Left ventricle myocardium superior (tissue), 1 donor: Measurements from ENCODE around the gene WNT16. TPM values are rescaled to one million over a fixed set of nuclear protein-coding genes. Genes with fewer than 3 reads are reported as not detected.
"Not testable (repeated sequence)": the region's sequence is repeated elsewhere in the genome, so short reads cannot be mapped to it uniquely, and the experiment has no call there.

Source experiments
- ATAC-seq: fragments of 200-7000 bp; cut with Tn5 transposase; one replicate; pipeline ENCODE4 v1.9.1; 2020; ENCODE audit warnings: mild to moderate bottlenecking, moderate library complexity
- DNase-seq: peaks from one replicate; pipeline ENCODE4 v3.0.0-alpha.2; 2020
- intact Hi-C: fragments of 100-400 bp; cut with micrococcal nuclease; formaldehyde crosslinking; loops from one replicate; pipeline ENCODE4 v1.11.0; 2022
- total RNA-seq: library from RNA; stranded (reverse); fragmentation: NEBNext Ultra II Directional; extraction: Animal tissue kit (Norgen Biotek cat#: 25700); gene quantifications from one replicate; pipeline ENCODE4 v1.2.1, GENCODE V29; 2021
- donor health status: DM: no; HTN: yes; CAD: no; lungs with severe emphysema.

Gene WNT16
- total RNA-seq, 1 donor from 2014 or later: not detected

DNA sequence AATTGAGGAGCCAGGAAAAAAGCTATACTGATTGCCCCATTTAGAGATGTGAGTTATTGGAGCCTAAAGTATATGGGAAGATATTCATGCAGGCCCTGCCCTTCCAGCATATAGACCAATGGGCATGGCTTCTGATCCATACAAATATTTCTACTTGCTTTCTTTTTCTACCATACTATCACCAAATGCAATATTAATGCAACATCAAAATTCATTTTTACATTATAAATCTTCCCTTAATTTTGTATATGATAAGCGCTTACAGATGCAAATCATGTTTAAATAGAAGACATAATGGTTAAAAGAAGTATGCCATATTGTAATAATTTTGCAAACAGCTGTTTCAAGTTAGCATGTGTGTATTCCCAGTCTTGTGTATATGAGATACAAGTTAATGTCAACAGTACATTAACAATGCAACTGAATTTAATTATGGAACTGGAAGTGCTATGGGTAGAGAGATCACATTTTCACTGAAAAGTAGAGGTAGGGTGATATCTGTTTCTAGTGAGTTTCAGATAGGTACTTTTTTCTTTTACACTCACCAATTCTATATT, 24.6 kb upstream of the WNT16 start:
- intact Hi-C loops: no loop called here
- no peak for DNase-seq
- no peak for ATAC-seq

DNA sequence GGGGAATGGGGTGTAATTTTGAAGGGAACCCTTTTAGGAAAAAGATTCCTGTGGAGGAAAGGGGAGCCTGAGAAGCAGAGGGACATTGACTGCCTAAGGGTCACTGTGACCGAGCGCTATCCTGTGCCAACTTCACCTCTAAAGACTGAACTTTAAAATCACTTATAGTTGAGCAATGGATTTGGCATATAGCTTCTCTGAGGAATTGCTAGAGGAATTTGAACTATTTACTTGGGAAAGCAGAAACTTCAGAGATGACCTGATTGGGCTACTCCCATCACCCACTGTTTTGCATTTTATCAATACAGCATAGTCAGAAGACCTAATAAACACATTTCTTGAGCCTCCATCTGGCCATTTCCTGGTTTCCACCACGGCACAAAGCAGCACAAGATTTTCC, 23.7 kb upstream of the WNT16 start:
- ATAC-seq: no peak
- no peak for DNase-seq
- intact Hi-C loops: no loop called here

DNA sequence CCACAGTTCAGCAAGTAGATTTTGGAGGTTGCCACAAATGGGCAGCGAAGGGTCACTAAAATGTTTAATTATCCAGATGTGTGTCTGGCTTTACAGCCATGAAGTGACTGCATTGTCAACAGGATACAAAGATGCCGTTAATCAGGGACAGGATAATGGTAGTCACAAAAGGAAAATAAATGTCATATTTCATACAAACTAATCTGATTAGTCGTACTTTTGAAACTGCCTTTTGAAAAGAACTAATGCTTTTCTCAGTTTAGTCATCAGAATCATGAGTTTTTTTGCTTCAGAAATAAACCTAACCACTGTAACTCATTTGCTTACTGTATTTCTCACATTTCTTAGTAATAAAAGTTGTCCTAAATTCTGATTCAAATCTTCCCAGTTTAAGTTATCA, 22.2 kb upstream of the WNT16 start:
- no peak for ATAC-seq
- intact Hi-C loops: no loop called here
- no peak for DNase-seq

DNA sequence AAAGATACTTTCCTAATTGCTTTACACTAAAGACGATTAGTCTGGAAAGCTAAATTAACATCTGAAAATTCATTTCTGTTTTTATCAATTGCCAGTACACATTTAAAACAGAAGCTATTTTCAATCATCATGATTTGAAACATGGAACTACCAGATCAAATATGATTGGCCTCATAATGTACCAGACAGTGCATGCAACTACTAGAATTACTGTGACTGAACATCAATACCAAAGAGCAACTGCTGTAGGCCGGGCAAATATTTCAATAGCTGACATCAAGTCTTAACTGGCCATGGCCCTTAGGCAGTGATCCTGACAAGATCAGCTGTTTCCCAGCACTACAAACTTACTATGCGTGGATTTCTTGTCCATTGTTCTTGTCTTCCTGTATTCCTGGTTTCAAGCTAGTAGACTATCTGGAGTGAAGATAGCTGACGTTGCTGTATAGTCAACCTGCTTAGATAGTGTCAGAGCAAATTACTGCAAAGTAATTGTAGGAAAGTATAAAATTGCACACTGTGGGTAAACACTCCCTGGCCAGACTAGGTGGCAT, 21.7 kb upstream of the WNT16 start:
- no peak for ATAC-seq
- intact Hi-C loops: no loop called here
- no peak for DNase-seq

DNA sequence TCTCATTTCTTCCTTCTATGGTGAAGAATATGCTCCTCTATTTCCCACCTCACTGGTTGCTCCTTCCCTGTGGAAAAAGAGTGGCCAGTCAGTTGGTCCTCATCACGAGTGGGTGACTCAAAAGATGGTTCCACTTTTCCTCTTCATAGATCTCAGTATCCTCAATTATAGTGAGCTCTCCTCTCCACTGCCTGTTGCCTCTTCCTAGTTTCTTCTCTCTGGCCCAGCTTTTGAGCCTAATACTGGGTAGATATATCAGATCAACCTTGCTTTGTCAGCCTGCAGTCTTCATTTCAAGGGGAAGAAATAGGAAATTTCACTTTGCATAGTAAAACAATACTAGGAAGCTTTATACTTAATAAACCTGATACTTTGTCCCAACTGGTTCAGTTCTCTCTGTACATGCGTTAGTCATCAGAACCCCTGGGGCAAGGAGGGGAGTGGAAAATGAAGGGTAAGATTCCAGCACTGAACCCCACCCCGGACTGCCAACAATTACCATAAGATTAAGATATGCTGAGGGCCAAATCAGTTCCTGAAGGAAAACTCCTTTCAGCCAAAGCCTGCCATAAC, 15.5 kb upstream of the WNT16 start:
- intact Hi-C loops: no loop called here
- no peak for DNase-seq
- ATAC-seq: no peak

DNA sequence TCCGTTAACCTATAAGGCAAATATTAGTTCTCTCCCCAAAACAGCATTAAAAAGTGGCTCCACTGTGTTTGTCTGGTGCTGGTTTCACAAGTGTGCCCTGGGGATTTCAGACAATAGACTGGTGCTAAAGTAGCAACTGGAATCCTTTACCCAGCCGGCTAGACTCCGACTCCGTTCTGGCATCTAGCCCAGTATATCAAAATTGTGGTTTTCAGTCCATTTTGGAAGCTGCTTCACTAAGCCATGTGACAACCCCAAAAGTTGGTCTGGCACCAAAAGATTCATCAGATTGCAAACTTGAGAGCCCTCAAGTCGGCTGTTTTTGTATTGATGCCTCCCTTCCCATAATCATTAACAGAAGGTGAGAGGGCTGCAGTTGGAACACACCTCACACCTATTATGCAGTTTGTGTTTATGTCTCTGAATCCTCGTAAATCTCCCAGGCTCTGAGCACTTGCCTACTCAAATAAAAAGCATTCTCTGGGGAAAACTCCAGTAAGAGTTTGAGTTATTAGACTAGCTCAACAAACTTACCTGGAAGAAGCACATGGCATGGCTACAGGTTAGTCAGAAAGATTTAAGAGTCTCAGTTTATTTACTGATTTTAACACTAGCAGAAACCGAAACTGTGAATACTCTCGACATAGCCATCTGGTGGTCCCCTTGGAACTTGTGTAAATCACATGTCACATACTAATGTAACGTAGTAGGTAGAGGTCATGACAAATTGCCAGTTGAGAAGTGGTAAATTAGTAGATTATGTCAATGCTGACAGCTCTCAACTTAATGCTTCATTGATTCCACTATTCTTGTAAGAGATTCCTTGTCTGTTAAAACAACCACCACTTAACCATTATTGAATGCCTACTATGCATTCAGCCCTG, 14.8 kb upstream of the WNT16 start:
- ATAC-seq (no peak), DNase-seq (no peak)
- intact Hi-C loops: no loop called here

DNA sequence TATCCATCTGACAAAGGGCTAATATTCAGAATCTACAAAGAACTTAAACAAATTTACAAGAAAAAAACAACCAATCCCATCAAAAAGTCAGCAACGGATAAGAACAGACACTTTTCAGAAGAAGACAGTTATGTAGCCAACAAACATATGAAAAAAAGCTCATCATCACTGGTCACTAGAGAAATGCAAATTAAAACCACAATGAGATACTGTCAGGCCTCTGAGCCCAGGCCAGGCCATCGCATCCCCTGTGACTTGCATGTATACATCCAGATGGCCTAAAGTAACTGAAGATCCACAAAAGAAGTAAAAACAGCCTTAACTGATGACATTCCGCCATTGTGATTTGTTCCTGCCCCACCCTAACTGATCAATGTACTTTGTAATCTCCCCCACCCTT, 13.6 kb upstream of the WNT16 start:
- DNase-seq: not testable (repeated sequence)

DNA sequence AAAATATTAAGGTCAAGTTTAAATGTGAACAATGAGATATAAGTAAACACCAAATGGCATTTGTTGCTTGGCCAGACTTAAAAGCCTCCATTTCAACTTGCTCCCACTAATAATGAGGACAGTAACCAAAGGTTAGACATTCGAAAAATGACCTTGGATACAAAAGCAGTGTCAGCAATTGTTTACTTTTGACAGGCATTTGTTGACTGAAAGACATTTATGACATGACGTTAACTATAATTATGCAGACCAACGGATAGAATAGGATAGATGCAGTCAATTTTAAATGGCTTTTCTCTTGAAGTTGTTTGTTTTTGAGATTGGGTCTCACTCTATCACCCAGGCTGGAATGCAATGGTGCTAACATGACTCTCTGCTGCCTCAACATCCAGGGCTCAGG, 6.3 kb upstream of the WNT16 start:
- intact Hi-C loops: no loop called here
- no peak for ATAC-seq
- no peak for DNase-seq

More for the DNA sequence above, 13.6 kb upstream of the WNT16 start:
- ATAC-seq, intact Hi-C loops: not testable (repeated sequence)

DNA sequence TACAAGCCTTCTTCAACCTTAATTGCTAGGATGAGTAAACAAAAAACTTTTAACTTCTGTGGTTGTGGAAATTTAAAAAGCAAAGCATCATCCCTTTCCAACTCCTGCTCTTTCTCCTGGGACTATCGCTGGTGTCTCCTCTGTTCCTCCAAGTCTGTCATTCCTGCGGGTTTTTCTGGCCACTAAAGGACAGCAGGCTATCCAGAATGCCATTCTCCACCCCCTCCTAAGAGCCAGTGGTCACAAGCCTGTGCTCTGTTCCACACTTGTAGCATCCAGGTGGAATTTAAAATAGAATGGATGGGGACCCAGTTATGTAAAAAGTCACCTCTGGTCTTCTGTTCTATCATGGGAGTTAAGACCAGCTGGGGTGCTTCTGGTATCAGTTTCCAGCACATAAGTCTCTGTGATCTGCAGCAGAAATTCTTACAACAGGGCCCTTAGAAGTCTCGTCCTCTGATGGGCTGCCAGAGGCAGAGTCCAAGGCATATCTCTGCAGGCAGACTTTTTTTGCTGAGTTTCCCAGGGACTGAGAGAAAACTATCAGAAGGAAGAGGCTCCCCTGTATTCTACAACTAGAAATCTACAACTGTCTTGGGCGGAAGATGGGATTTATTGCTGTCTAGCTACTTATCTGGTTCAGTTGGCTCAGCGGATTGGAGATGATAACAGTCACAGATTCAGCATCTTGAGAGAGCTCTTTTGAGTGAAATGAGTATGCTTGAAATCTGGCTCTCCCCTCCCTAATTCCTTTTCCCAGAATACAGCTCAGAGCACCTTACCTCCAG, 5.1 kb upstream of the WNT16 start:
- intact Hi-C loops: no loop called here

DNA sequence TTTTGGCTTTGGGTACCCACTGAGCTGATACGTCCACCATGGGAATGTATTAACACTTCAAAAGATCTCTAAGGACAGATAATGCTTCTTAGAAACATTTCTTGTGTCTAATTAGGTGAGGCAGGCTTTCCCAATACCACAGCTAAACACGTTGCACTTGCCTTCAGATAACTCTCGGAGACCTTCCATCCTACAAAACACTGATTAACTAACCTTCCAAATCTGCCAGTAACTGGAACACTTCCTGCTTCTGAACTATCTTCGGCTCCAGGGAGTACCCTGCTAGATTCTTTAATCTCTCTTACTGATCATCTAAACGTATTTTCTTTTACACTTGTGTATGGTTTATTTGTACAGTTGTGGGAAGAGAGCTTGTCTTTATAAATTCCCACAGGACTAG, 1.1 kb upstream of the WNT16 start:
- intact Hi-C loops: no loop called here
- DNase-seq (no peak), ATAC-seq (no peak)

More for the DNA sequence above, 5.1 kb upstream of the WNT16 start:
- ATAC-seq (no peak), DNase-seq (no peak)

DNA sequence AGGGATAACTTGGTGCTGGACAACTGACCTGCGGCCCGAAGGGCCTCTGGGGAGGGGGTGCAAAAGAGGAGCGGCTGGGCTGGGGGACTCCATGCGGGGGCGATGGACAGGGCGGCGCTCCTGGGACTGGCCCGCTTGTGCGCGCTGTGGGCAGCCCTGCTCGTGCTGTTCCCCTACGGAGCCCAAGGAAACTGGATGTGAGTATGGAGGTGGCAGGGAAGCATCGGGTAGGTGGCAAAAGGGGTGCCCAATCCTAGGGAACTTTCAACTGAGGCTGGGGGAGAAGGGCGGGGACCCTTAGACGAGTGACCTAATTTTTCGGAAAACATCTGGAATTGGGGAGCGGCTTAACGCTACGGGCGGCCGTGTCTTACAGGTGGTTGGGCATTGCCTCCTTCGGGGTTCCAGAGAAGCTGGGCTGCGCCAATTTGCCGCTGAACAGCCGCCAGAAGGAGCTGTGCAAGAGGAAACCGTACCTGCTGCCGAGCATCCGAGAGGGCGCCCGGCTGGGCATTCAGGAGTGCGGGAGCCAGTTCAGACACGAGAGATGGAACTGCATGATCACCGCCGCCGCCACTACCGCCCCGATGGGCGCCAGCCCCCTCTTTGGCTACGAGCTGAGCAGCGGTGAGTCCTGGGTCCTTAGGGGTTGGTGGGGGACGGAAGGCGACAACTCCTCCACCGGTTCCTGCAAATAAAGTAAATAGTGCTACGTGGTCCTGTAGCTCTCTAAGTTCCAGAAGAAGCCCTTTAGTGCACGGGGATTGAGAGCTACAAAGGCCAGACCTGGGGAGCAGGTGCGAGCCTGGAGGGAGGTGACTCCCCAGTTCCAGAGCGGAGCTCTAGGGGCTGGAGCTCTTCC, 622 bp downstream of the WNT16 start:
- intact Hi-C loops: no loop called here
- no peak for DNase-seq
- peak; percentile 19 for ATAC-seq

DNA sequence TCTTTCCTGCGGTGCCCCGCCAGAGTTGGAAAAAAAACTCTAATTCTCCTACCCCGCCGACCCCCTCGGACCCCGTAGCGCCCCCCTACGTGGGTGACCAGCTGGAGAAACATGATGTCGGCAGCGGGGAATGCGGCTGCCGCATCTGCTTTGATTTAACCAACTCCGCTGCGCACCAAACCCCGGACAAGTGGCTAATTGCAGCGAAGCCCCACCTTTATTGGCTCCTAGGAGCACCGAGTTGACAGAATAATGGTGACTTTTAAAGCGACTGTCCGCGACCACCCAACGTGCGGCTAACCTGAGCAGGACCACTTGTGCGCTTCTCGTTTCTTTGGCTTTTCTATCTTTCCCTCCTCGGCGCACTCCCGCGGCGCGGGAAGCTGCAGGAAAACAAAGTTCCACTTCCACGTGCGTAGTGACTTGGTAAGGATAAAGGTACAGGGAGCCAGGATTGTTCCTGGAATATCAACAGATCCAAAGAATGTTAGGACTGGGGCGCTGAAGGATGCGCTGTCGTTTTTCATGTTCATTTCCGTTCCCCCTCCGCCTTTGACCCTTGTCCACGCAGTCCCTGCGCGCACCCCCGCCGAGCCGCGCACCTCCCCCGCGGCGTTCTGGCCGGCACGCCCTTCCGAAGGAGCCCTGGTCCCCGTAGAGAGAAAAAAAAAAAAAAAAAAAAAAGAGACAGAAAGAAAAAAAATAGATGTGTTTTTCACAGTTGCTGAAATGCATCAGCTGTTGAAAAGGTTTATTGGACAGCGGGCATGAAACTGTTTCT, 1.4 kb downstream of the WNT16 start:
- DNase-seq: no peak

DNA sequence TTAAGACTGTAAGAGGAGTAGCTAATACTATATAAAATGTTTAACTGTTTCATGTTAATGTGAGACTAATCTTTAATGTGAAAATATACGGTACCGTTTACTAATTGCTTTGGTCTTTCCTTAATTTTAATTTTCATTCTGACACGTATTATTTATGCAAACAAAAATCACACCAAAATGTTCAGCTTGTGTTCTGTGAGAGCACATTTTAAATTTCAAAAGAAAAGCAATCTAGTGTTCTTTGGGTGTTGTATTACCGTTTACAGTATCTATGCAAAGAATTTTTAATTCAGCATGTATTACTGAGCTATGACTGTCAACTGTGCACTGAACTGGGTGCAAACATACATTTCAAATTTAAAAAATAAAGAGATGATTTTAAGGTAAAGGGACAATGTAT, 2.2 kb downstream of the WNT16 start:
- ATAC-seq: no peak
- intact Hi-C loops: no loop called here

More for the DNA sequence above, 1.4 kb downstream of the WNT16 start:
- intact Hi-C loops: no loop called here
- no peak for ATAC-seq

DNA sequence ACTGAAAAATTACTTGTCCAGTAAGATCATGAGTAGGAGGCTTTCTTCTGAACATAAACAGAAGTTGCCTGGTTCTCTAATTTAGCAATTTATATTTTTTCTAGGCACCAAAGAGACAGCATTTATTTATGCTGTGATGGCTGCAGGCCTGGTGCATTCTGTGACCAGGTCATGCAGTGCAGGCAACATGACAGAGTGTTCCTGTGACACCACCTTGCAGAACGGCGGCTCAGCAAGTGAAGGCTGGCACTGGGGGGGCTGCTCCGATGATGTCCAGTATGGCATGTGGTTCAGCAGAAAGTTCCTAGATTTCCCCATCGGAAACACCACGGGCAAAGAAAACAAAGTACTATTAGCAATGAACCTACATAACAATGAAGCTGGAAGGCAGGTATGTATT, 2.8 kb downstream of the WNT16 start:
- DNase-seq (no peak), ATAC-seq (no peak)
- intact Hi-C loops: no loop called here

More for the DNA sequence above, 2.2 kb downstream of the WNT16 start:
- no peak for DNase-seq

DNA sequence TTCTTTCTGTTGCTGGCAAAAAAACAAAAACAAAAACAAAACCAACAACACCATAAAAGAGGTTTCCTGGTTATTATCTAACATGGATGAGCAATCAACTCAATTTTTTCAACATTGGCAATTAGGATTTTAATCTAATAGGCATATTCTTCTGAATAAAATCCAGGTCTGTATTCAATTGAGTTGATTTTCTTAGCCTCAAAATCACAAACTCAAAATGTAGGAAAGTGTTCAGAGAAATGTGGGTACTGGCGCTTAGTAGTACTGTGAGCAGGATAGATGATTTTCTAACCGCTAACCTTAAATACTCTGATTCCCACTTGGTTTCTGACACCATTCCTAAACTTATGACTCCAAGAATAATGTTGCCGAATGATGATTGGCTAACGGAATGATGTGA, 5.6 kb downstream of the WNT16 start:
- intact Hi-C loops: no loop called here
- ATAC-seq (no peak), DNase-seq (no peak)

DNA sequence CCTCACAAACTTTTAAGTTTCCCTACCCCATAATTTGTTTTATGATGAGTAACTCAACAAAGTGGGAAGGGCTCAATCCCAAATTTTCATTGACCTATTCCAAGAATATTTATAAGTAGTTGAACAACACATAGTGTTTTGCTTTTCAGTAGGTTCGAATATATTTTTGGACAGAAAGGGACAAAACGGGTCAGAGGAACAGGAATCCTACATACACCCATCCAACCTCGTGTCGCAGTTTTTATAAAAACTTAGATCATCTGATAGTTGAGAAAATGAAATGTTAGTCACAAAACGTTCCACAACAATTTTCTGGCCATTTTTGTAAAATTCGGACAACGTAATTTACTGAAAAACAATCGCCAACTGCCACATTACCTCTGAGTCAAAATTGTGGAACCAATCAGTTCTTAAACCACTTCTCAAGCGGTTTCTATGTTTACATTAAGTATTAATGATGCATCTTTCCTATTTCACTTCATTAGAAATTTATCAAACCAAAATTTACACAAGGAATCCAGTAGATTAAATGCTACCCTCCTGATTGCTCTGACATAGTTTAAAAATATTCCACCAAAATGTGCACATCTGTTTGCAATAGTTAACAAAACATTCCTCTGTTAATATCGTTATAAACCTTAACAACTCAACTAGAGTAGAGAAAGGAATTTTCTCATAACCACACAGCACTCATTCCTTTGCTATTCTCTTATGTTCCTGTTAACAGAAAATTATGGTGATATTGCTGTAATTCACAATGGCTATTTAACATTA, 6.3 kb downstream of the WNT16 start:
- no peak for ATAC-seq
- intact Hi-C loops: no loop called here
- DNase-seq: no peak

DNA sequence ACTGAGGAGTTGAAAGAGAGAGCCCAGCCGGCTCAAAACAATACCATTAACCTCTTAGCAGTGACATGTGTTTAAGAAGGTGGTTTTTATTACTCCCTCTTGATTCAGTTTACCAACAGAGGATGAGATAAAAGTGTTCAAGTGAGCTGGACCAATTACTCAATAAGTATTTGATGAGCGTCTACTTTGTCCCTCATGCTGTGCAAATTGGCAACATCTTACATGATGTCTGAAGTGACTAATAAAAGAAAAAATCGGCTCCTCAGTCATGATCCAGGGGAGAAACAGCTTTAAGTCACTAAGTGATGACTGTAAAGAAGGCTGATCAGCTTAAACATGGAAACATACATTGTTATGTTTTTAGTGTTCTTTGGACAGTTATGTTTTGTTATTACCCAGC, 7.8 kb downstream of the WNT16 start:
- ATAC-seq (no peak), DNase-seq (no peak)
- intact Hi-C loops: no loop called here
